ENCODE results near the gene MYPOP. TPM values are rescaled to one million over a fixed set of nuclear protein-coding genes. Genes with fewer than 3 reads are reported as not detected.

MYPOP gene
- total RNA-seq, 1 experiment from 2014 or later = 13.6 TPM

GRCh38 chr19:45842198-45842597 lies 60.2 kb downstream of the MYPOP start:
- no TSS peak for BruUV-seq (replicated peaks)
- H3K27me3 ChIP-seq (ENCODE audit: insufficient read depth, low read depth) = no peaks in the 10 kb centered on the region
- no peak overlapping the region for H3K27ac ChIP-seq
- no peaks in the 10 kb centered on the region for H3K79me2 ChIP-seq (ENCODE audit: low read depth)
- H3K4me1 ChIP-seq (replicated peaks; ENCODE audit: insufficient read depth) = no peaks in the 10 kb centered on the region
- H2AFZ ChIP-seq = no peak overlapping the region
- peaks cover 15% of the 10 kb centered on the region; the same call in 1 of the 2 replicates for H3F3A ChIP-seq (ENCODE audit: insufficient read depth, low read depth)
- ChIA-PET CTCF (no interaction called here), POLR2A (ENCODE audit: unreplicated experiment) (no interaction called here)
- peaks cover 62% of the 10 kb centered on the region for H3K36me3 ChIP-seq (ENCODE audit: low read depth)
- no peak overlapping the region for H3K4me2 ChIP-seq
- H3K9me2 ChIP-seq (ENCODE audit: insufficient read depth) = no peaks in the 10 kb centered on the region
- H3K9me3 ChIP-seq (ENCODE audit: insufficient read depth, low read depth) = no peaks in the 10 kb centered on the region
- H4K20me1 ChIP-seq (ENCODE audit: insufficient read depth) = peaks cover 10% of the 10 kb centered on the region; the same call in 1 of the 2 replicates
- DNase-seq = no peak
- no peak for TF ChIP-seq CTCF (conservative IDR thresholded peaks at IDR 0.05)
- TF ChIP-seq EZH2 (IDR thresholded peaks at IDR 0.05; ENCODE audit: low read depth) = no peak
- H3K4me3 ChIP-seq = no peak overlapping the region
- intact Hi-C loops (cut with micrococcal nuclease; ENCODE audit: unreplicated experiment) = no loop called here

Other genes starting within 250 kb of the MYPOP start
- 5.8 and 6.7 TPM in 2 replicates for gene GIPR, start 234.4 kb downstream of the MYPOP start, total RNA-seq (2021)
- 718 and 740 TPM in 2 replicates for gene SNRPD2, start 210.7 kb downstream of the MYPOP start, total RNA-seq (2021)
- 27.6 and 42.8 TPM in 2 replicates for gene QPCTL, start 209.9 kb downstream of the MYPOP start, total RNA-seq (2021)
- gene FBXO46, start 171.7 kb downstream of the MYPOP start, total RNA-seq (2021) = 33.3 and 45.5 TPM in 2 replicates
- not detected in 2 replicates for gene MEIOSIN, start 169.2 kb downstream of the MYPOP start, total RNA-seq (2021)
- gene SIX5, start 133.4 kb downstream of the MYPOP start, total RNA-seq (2021) = 27.6 and 31.1 TPM in 2 replicates
- 110 and 132 TPM in 2 replicates for gene DMPK, start 120.1 kb downstream of the MYPOP start, total RNA-seq (2021)
- 66.7 and 71.1 TPM in 2 replicates for gene DMWD, start 109.8 kb downstream of the MYPOP start, total RNA-seq (2021)
- gene RSPH6A, start 87.3 kb downstream of the MYPOP start, total RNA-seq (2021) = 0.38 and 0.39 TPM in 2 replicates
- 85.5 and 121 TPM in 2 replicates for gene SYMPK, start 39.5 kb downstream of the MYPOP start, total RNA-seq (2021)
- gene FOXA3, start 38.3 kb downstream of the MYPOP start, total RNA-seq (2021) = not detected in 2 replicates
- gene IRF2BP1, start 16.5 kb downstream of the MYPOP start, total RNA-seq (2021) = 24.7 and 29.8 TPM in 2 replicates
- gene NANOS2, start 12.2 kb upstream of the MYPOP start, total RNA-seq (2021) = not detected in 2 replicates
- gene NOVA2, start 71.3 kb upstream of the MYPOP start, total RNA-seq (2021) = not detected in 2 replicates
- 22.8 and 24.8 TPM in 2 replicates for gene CCDC61, start 92.9 kb upstream of the MYPOP start, total RNA-seq (2021)
- not detected in 2 replicates for gene PGLYRP1, start 120.4 kb upstream of the MYPOP start, total RNA-seq (2021)
- gene IGFL4, start 138.4 kb upstream of the MYPOP start, total RNA-seq (2021) = not detected in 2 replicates
- gene IGFL3, start 222.1 kb upstream of the MYPOP start, total RNA-seq (2021) = 0.96 TPM in 1 of 2 replicates, not detected in the other
- 1.0 TPM in 1 of 2 replicates, not detected in the other for gene IGFL2, start 245.6 kb upstream of the MYPOP start, total RNA-seq (2021)